ENCODE data around the gene MRPS7. TPM values are rescaled to one million over a fixed set of nuclear protein-coding genes. Genes with fewer than 3 reads are reported as not detected.

Gene MRPS7
- polyA plus RNA-seq, 1 experiment = 69.1 TPM

- TF ChIP-seq CTCF (IDR thresholded peaks at IDR 0.05; ENCODE audit: insufficient read depth, low read depth, low read length) = no peak
- Histone ChIP-seq H3K27me3 (ENCODE audit: control insufficient read depth, insufficient read depth, low read length) (no peaks in the 10 kb centered on the region), H3K4me3 (ENCODE audit: low read depth, low read length) (no peak overlapping the region), H3K36me3 (ENCODE audit: control insufficient read depth, insufficient read depth, low read length) (no peaks in the 10 kb centered on the region)
- no peak for DNase-seq (ENCODE audit: low read depth)
- ChIA-PET CTCF (interaction anchor here (0.9 kb wide), 1 partner anchor 14 kb away, joined by 3 read pairs; no protein-coding TSS in a partner anchor), POLR2A (no interaction called here)
Observed at GRCh38 chr17:75308732-75309629, 47.3 kb downstream of the MRPS7 start.

GRCh38 chr17:75313941-75314551 lies 52.4 kb downstream of the MRPS7 start:
- POLR2A ChIA-PET = interaction anchor here (0.6 kb wide), 1 partner anchor 68 kb away, joined by 11 read pairs; no protein-coding TSS in a partner anchor
- TF ChIP-seq CTCF (IDR thresholded peaks at IDR 0.05; ENCODE audit: insufficient read depth, low read depth, low read length) = no peak

GRCh38 chr17:75315541-75316243 lies 54.0 kb downstream of the MRPS7 start:
- POLR2A ChIA-PET = no interaction called here
- H3K4me3 ChIP-seq (ENCODE audit: low read depth, low read length) = no peak overlapping the region
- no peak for DNase-seq (ENCODE audit: low read depth)
- no peak for TF ChIP-seq CTCF (IDR thresholded peaks at IDR 0.05; ENCODE audit: insufficient read depth, low read depth, low read length)
- H3K36me3 ChIP-seq (ENCODE audit: control insufficient read depth, insufficient read depth, low read length) = peaks cover 12% of the 10 kb centered on the region
- CTCF ChIA-PET = interaction anchor here (1.2 to 1.8 kb wide), 4 partner anchors 7 to 90 kb away, joined by 3 to 7 read pairs (median 4); partner anchors contain the start of gene GRB2
- H3K27me3 ChIP-seq (ENCODE audit: control insufficient read depth, insufficient read depth, low read length) = no peaks in the 10 kb centered on the region

More at GRCh38 chr17:75313941-75314551, 52.4 kb downstream of the MRPS7 start:
- Histone ChIP-seq H3K36me3 (ENCODE audit: control insufficient read depth, insufficient read depth, low read length) (peaks cover 10% of the 10 kb centered on the region), H3K4me3 (ENCODE audit: low read depth, low read length) (no peak overlapping the region), H3K27me3 (ENCODE audit: control insufficient read depth, insufficient read depth, low read length) (no peaks in the 10 kb centered on the region)
- DNase-seq (ENCODE audit: low read depth) = no peak
- CTCF ChIA-PET = interaction anchor here (0.8 to 1.8 kb wide), 3 partner anchors 9 to 43 kb away, joined by 3 to 7 read pairs (median 4); partner anchors contain the start of gene MIF4GD

Other genes with a start within 250 kb of the MRPS7 start
- 44.2 and 50.8 TPM in 2 replicates for gene MRPL58, start 249.2 kb upstream of the MRPS7 start, polyA plus RNA-seq (2011; rRNA removed)
- 160 and 304 TPM in 2 replicates for gene ATP5PD, start 214.9 kb upstream of the MRPS7 start, polyA plus RNA-seq (2011; rRNA removed)
- 23.5 and 28.0 TPM in 2 replicates for gene KCTD2, start 214.7 kb upstream of the MRPS7 start, polyA plus RNA-seq (2011; rRNA removed)
- gene SLC16A5, start 173.9 kb upstream of the MRPS7 start, polyA plus RNA-seq (2011; rRNA removed) = 8.7 and 18.3 TPM in 2 replicates
- gene ARMC7, start 151.9 kb upstream of the MRPS7 start, polyA plus RNA-seq (2011; rRNA removed) = 5.7 and 6.9 TPM in 2 replicates
- 38.3 and 61.8 TPM in 2 replicates for gene NT5C, start 130.1 kb upstream of the MRPS7 start, polyA plus RNA-seq (2011; rRNA removed)
- gene JPT1, start 107.4 kb upstream of the MRPS7 start, polyA plus RNA-seq (2011; rRNA removed) = 65.5 and 111 TPM in 2 replicates
- 131 and 304 TPM in 2 replicates for gene SUMO2, start 78.9 kb upstream of the MRPS7 start, polyA plus RNA-seq (2011; rRNA removed)
- gene NUP85, start 56.2 kb upstream of the MRPS7 start, polyA plus RNA-seq (2011; rRNA removed) = 45.4 and 74.1 TPM in 2 replicates
- 18.7 and 27.6 TPM in 2 replicates for gene GGA3, start 273 bp upstream of the MRPS7 start, polyA plus RNA-seq (2011; rRNA removed)
- 20.2 and 29.0 TPM in 2 replicates for gene MIF4GD, start 9.4 kb downstream of the MRPS7 start, polyA plus RNA-seq (2011; rRNA removed)
- 8.3 and 12.0 TPM in 2 replicates for gene SLC25A19, start 27.6 kb downstream of the MRPS7 start, polyA plus RNA-seq (2011; rRNA removed)
- gene GRB2, start 143.8 kb downstream of the MRPS7 start, polyA plus RNA-seq (2011; rRNA removed) = 46.5 and 50.7 TPM in 2 replicates
- gene TMEM94, start 194.8 kb downstream of the MRPS7 start, polyA plus RNA-seq (2011; rRNA removed) = 14.0 and 35.5 TPM in 2 replicates

All from BJ (cell line).